Measurements from ENCODE around the gene CDAN1.

Gene CDAN1

GRCh38 chr15:42725331-42725903 lies 11.5 kb downstream of the CDAN1 start:
- H3K4me3 ChIP-seq (ENCODE audit: low read depth, low read length): no peak overlapping the region
- no peak for DNase-seq (ENCODE audit: low read depth, low spot score)
- in situ Hi-C loops (cut with HindIII; ENCODE audit: low sequenced_read_pairs): no loop called here
- TF ChIP-seq, protein P1, sequence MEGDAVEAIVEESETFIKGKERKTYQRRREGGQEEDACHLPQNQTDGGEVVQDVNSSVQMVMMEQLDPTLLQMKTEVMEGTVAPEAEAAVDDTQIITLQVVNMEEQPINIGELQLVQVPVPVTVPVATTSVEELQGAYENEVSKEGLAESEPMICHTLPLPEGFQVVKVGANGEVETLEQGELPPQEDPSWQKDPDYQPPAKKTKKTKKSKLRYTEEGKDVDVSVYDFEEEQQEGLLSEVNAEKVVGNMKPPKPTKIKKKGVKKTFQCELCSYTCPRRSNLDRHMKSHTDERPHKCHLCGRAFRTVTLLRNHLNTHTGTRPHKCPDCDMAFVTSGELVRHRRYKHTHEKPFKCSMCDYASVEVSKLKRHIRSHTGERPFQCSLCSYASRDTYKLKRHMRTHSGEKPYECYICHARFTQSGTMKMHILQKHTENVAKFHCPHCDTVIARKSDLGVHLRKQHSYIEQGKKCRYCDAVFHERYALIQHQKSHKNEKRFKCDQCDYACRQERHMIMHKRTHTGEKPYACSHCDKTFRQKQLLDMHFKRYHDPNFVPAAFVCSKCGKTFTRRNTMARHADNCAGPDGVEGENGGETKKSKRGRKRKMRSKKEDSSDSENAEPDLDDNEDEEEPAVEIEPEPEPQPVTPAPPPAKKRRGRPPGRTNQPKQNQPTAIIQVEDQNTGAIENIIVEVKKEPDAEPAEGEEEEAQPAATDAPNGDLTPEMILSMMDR (IDR thresholded peaks at IDR 0.05; ENCODE audit: low read depth, low read length): no peak

DNA sequence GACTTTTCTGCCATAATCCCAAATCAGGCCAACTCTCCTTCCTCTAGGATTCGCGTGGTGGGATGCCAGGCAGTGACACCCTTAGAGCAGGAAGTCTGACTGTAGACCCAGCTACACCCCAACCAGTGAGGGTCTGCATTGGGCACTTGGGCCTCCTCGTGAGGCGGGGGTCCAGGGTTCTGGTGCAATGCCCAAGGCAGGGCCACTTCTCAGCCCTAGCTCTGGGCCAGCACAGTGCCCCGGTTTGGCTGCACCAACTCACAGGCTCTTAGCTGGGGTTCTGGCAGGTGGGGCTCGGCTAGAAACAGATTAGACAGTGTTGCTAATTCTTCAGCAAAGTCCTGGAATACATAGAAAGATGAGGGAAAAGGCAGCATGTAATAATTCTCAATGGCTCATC lies 12.7 kb downstream of the CDAN1 start:
- no peak for DNase-seq (ENCODE audit: low read depth, low spot score)
- TF ChIP-seq, protein P1 (IDR thresholded peaks at IDR 0.05; ENCODE audit: low read depth, low read length): no peak
- no peak overlapping the region for H3K4me3 ChIP-seq (ENCODE audit: low read depth, low read length)
- in situ Hi-C loops (cut with HindIII; ENCODE audit: low sequenced_read_pairs): no loop called here

DNA sequence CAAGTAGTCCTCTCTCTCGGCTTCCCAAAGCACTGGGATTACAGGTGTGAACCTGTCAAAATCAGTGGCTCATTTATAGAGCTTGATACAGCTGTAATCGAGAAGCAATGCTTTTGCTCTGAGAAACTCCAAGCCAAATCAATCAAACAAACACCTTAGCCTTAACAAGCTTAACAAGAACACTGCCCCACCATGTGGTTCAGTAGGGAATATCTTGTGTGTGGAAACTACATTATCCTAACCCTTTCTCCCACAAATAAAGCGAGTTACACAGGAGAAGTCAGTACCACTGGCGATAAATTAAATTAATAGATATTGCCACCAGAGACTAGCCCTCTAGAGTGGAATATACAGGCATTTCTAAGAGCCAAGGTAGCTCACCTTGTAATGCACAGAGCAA lies 13.9 kb downstream of the CDAN1 start:
- no peak overlapping the region for H3K4me3 ChIP-seq (ENCODE audit: low read depth, low read length)
- TF ChIP-seq, protein P1 (IDR thresholded peaks at IDR 0.05; ENCODE audit: low read depth, low read length): peak; percentile 13
- no peak for DNase-seq (ENCODE audit: low read depth, low spot score)
- in situ Hi-C loops (cut with HindIII; ENCODE audit: low sequenced_read_pairs): no loop called here

GRCh38 chr15:42721916-42722315 lies 15.0 kb downstream of the CDAN1 start:
- TF ChIP-seq, protein P1 (IDR thresholded peaks at IDR 0.05; ENCODE audit: low read depth, low read length): no peak
- DNase-seq (ENCODE audit: low read depth, low spot score): no peak
- H3K4me3 ChIP-seq (ENCODE audit: low read depth, low read length): no peak overlapping the region
- in situ Hi-C loops (cut with HindIII; ENCODE audit: low sequenced_read_pairs): no loop called here

DNA sequence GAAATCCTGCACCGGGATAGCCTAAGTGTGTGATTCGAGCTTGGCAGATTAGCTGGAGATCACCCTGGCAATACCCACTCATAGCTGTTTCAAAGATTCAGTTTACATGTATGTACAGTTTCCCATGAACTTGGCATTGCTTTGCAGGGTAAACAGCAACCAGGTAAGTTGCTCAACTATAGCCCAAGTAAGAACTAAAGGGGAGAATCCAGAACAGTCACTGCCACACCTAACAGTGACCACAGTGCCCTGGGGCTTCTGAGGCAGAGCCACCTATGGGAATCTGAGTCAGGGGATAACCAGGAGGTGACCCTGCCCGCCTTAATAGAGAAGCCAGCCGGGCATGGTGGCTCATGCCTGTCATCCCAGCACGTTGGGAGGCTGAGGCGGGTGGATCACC lies 15.9 kb downstream of the CDAN1 start:
- in situ Hi-C loops (cut with HindIII; ENCODE audit: low sequenced_read_pairs): no loop called here
- TF ChIP-seq, protein P1 (IDR thresholded peaks at IDR 0.05; ENCODE audit: low read depth, low read length): no peak
- no peak for DNase-seq (ENCODE audit: low read depth, low spot score)
- no peak overlapping the region for H3K4me3 ChIP-seq (ENCODE audit: low read depth, low read length)

DNA sequence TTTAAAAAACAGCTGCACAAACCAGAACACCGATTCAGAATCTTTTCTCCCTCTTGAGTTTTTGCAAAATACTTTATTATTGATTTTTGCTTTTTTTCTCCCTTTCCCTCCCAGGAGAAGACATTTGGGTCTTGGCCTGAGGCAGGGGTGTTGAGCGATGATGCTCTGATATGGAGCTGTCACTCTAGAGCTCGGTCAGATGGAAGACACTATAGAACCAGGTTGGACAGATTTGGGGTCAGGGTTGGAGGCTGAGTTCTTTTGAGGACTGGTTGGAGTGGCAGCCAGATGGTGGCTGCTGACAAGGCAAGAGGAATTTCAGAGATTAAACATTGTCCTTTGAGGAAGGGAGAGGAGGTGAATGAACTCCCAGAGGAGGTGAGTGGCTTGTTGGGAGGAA lies 16.9 kb downstream of the CDAN1 start:
- H3K4me3 ChIP-seq (ENCODE audit: low read depth, low read length): no peak overlapping the region
- no peak for DNase-seq (ENCODE audit: low read depth, low spot score)
- in situ Hi-C loops (cut with HindIII; ENCODE audit: low sequenced_read_pairs): no loop called here
- TF ChIP-seq, protein P1 (IDR thresholded peaks at IDR 0.05; ENCODE audit: low read depth, low read length): no peak

GRCh38 chr15:42719043-42719442 lies 17.9 kb downstream of the CDAN1 start:
- TF ChIP-seq, protein P1 (IDR thresholded peaks at IDR 0.05; ENCODE audit: low read depth, low read length): no peak
- no peak overlapping the region for H3K4me3 ChIP-seq (ENCODE audit: low read depth, low read length)
- in situ Hi-C loops (cut with HindIII; ENCODE audit: low sequenced_read_pairs): no loop called here
- DNase-seq (ENCODE audit: low read depth, low spot score): no peak

Measured in astrocyte of the spinal cord (primary cell).